K562 (cell line): ENCODE results near the gene DSE. TPM values are rescaled to one million over a fixed set of nuclear protein-coding genes. Genes with fewer than 3 reads are reported as not detected.
"Not testable (repeated sequence)": the region's sequence is repeated elsewhere in the genome, so short reads cannot be mapped to it uniquely, and the experiment has no call there.

Experiments used
- ATAC-seq: fragments of 200-7000 bp; cut with Tn5 transposase; 3 replicates; pipeline ENCODE4 v1.9.1; 2020; ENCODE audit warnings: moderate library complexity
- BruUV-seq: library from RNA; stranded (reverse); fragments of 400-500 nt; replicated peaks from 2 replicates; lab custom pipeline; 2021; lab: Mats Ljungman, UMichigan
- CTCF ChIA-PET: fragments of 300-600 bp; formaldehyde crosslinking; extraction: SDS; loops from one replicate; lab custom pipeline; 2021; ENCODE audit warnings: low intra/inter-chr PET ratio; lab: Yijun Ruan, JAX
- POLR2A ChIA-PET: fragments of 300-600, 350-650 bp; sonication (Branson Sonifier 250); formaldehyde crosslinking; extraction: SDS; loops from one replicate; lab custom pipeline; 2021; ENCODE audit warnings: antibody characterized with exemption, inconsistent platforms; lab: Yijun Ruan, JAX
- DNase-seq, 4 experiments: peaks; one replicate each; pipeline versions ENCODE4 v3.0.0 to v3.0.0-alpha.2; 2011 to 2018; ENCODE audit warnings: low spot score in 3 of 4, mixed read lengths in 3 of 4; ENCODE audit errors: extremely low read depth in 1 of 4
- FAIRE-seq: peaks from 2 replicates; lab custom pipeline; 2011; peaks lifted over from hg19 to GRCh38; lab: Jason Lieb, UNC
- H2AFZ ChIP-seq: 2 replicates; pipeline ENCODE4 v1.6.0; 2011; ENCODE audit warnings: low read depth, low read length, control low read depth, inconsistent platforms
- H3K27ac ChIP-seq: fragments of 200-600 bp; 3 replicates; pipeline ENCODE4 v1.8.0; 2011; ENCODE audit warnings: low read depth, mild to moderate bottlenecking, control low read depth, inconsistent platforms, low read length, moderate library complexity, mixed read lengths; ENCODE audit errors: extremely low read depth
- H3K27me3 ChIP-seq, 2 experiments: fragments of 300-600 bp in 1 of 2; 2 replicates in 1 of 2; 3 replicates in 1 of 2; pipeline versions ENCODE4 v1.6.0 to v1.8.0; 2011; ENCODE audit warnings: inconsistent platforms in 2 of 2, low read length in 2 of 2, mild to moderate bottlenecking in 1 of 2, mixed read lengths in 1 of 2, moderate library complexity in 1 of 2; ENCODE audit not compliant: control insufficient read depth in 2 of 2, insufficient read depth in 2 of 2
- H3K36me3 ChIP-seq: fragments of 300-600 bp; 3 replicates; pipeline ENCODE4 v1.8.0; 2011; ENCODE audit warnings: mild to moderate bottlenecking, low read length, inconsistent platforms; ENCODE audit not compliant: control insufficient read depth, insufficient read depth
- H3K4me1 ChIP-seq, 2 experiments: fragments of 200-600 bp in 1 of 2; replicated peaks in 1 of 2; 2 replicates in 1 of 2; 3 replicates in 1 of 2; pipeline versions ENCODE4 v1.5.1 to v1.8.0; 2011; ENCODE audit warnings: inconsistent platforms in 2 of 2, low read length in 2 of 2, mild to moderate bottlenecking in 1 of 2, mixed read lengths in 1 of 2, moderate library complexity in 1 of 2; ENCODE audit not compliant: control insufficient read depth in 2 of 2, insufficient read depth in 2 of 2
- H3K4me2 ChIP-seq: 2 replicates; pipeline ENCODE4 v1.6.1; 2011; ENCODE audit warnings: low read length, control low read depth, inconsistent platforms, mixed read lengths; ENCODE audit not compliant: insufficient read depth
- H3K4me3 ChIP-seq: fragments of 200-600 bp; sonication (generic), shearing (Covaris generic); 2 replicates; pipeline ENCODE4 v1.5.1; 2016; ENCODE audit warnings: control low read depth, inconsistent platforms
- H3K79me2 ChIP-seq: fragments of 200-600 bp; 3 replicates; pipeline ENCODE4 v1.8.0; 2011; ENCODE audit warnings: low read length, inconsistent platforms; ENCODE audit not compliant: control insufficient read depth, insufficient read depth
- H3K9ac ChIP-seq, 2 experiments: 2 replicates each; pipeline versions ENCODE4 v1.6.0 to v1.6.1; 2011; ENCODE audit warnings: low read depth in 2 of 2, low read length in 2 of 2, control low read depth in 1 of 2, inconsistent platforms in 1 of 2, mild to moderate bottlenecking in 1 of 2, mixed read lengths in 1 of 2; ENCODE audit not compliant: insufficient read depth in 1 of 2
- H3K9me1 ChIP-seq: one replicate; pipeline ENCODE4 v1.6.0; 2011; ENCODE audit warnings: inconsistent platforms, mild to moderate bottlenecking, low read length, moderate library complexity; ENCODE audit not compliant: control insufficient read depth, insufficient read depth
- H3K9me3 ChIP-seq: replicated peaks from 2 replicates; pipeline ENCODE4 v1.5.1; 2011; ENCODE audit warnings: low read depth, low read length, inconsistent platforms; ENCODE audit not compliant: control insufficient read depth, insufficient read depth
- H4K20me1 ChIP-seq: replicated peaks from 2 replicates; pipeline ENCODE4 v1.6.1; 2011; ENCODE audit warnings: low read length, inconsistent platforms, mixed read lengths; ENCODE audit not compliant: control insufficient read depth, insufficient read depth
- FOSL1 ChIP-seq: fragments of 200-800 bp; sonication (Bioruptor generic); conservative IDR thresholded peaks from 2 replicates; pipeline ENCODE4 v1.6.1; 2016; ENCODE audit warnings: missing genetic modification characterization, missing compliant biosample characterization
- MBD2 ChIP-seq: sonication (generic); IDR thresholded peaks from 2 replicates; pipeline ENCODE4 v1.6.1; 2016; ENCODE audit warnings: low read depth, borderline replicate concordance
- MED1 ChIP-seq: sonication (generic); formaldehyde crosslinking; IDR thresholded peaks from 2 replicates; pipeline ENCODE4 v1.8.1; 2023; ENCODE audit warnings: missing genetic modification reagents, borderline replicate concordance
- YBX1 ChIP-seq: fragments of 450-650 bp; IDR thresholded peaks from 2 replicates; pipeline ENCODE4 v1.7.1; 2016; ENCODE audit warnings: mild to moderate bottlenecking
- ZNF146 ChIP-seq: IDR thresholded peaks from one replicate; pipeline ENCODE4 v1.6.1; 2018; ENCODE audit warnings: missing compliant biosample characterization; ENCODE audit not compliant: unreplicated experiment
- WGBS: fragments of 100-300 bp; shearing (Covaris generic); methylation state at CpG from one replicate; pipeline ENCODE4 v1.1.6; 2016; ENCODE audit warnings: low coverage, mixed read lengths; ENCODE audit not compliant: insufficient coverage; ENCODE audit errors: missing lambda C conversion rate; 5-methylcytosine and 5-hydroxymethylcytosine counted together
- in situ Hi-C: fragments of 300-500 bp; cut with MboI; formaldehyde crosslinking; loops from 4 replicates; pipeline ENCODE4 v1.15.0; 2018; ENCODE audit warnings: inconsistent platforms, mixed read lengths
- intact Hi-C: fragments of 100-400 bp; cut with micrococcal nuclease; formaldehyde crosslinking; loops from 2 replicates; pipeline ENCODE4 v1.14.2; 2022
- polyA plus RNA-seq, 8 experiments: library from polyadenylated mRNA; depleted of rRNA in 4 of 8; stranded (reverse) in 5 of 8; unstranded in 3 of 8; fragments of >200 nt; fragmentation: Nextera tagmentation in 2 of 8; fragmentation: Illumina TruSeq in 1 of 8; extraction: Ambion mirVana in 2 of 8; extraction: Trizol in 1 of 8; gene quantifications; 2 replicates each; pipeline versions ENCODE4 v1.2.1 to v1.2.3, GENCODE V29; 2011 to 2014; ENCODE audit warnings: inconsistent platforms in 1 of 8, missing spikeins in 1 of 8
- total RNA-seq, 7 experiments: library from RNA; depleted of rRNA in 6 of 7; stranded (reverse); fragments of >200 nt in 6 of 7; fragmentation: Illumina TruSeq in 2 of 7; extraction: Trizol in 2 of 7; gene quantifications; 2 replicates each; pipeline versions ENCODE4 v1.2.1 to v1.2.3, GENCODE V29; 2011 to 2021; ENCODE audit warnings: low replicate concordance in 1 of 7
- TF ChIP-seq, protein P1 (sequence below): fragments of 250-450 bp; sonication (Bioruptor Pico); IDR thresholded peaks from 2 replicates; pipeline ENCODE4 v1.4.0; 2020; ENCODE audit warnings: mild to moderate bottlenecking, moderate library complexity
- TF ChIP-seq, protein P2 (sequence below): fragments of 450-650 bp; IDR thresholded peaks from 2 replicates; pipeline ENCODE4 v1.6.1; 2016; ENCODE audit warnings: mild to moderate bottlenecking

The DSE gene
- total and polyA plus RNA-seq, 9 of the 15 experiments (the other 6 are each of a cell fraction or from before 2014, with no cell fraction given), result 0.49 to 1.7 (median 0.79) TPM

DNA sequence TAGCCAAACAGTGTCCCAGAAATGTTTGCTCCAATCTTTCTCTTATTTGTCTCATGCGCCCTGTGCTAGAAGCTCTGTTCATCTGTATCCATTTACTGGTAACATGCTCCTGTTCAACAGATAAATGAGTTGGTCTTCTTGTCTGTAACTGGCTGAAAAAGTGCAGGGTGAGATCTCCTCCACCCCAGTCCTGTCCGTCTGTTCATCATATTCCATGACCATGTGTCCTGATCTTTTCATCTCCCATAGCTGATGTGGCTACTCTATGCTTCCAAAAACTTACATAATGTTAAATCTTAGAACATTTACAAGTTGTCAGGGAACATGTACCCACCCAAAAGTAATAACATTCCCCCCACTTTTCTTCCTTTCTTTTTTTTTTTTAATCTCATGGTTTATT, 31.8 kb upstream of the DSE start (continued):
- TF ChIP-seq, protein P1, sequence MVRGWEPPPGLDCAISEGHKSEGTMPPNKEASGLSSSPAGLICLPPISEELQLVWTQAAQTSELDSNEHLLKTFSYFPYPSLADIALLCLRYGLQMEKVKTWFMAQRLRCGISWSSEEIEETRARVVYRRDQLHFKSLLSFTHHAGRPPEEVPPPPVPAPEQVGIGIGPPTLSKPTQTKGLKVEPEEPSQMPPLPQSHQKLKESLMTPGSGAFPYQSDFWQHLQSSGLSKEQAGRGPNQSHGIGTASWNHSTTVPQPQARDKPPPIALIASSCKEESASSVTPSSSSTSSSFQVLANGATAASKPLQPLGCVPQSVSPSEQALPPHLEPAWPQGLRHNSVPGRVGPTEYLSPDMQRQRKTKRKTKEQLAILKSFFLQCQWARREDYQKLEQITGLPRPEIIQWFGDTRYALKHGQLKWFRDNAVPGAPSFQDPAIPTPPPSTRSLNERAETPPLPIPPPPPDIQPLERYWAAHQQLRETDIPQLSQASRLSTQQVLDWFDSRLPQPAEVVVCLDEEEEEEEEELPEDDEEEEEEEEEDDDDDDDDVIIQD, result no peak
- no peak for TF ChIP-seq FOSL1
- TF ChIP-seq MED1 (CRISPR knock-in tag), result no peak
- no peak for TF ChIP-seq MBD2
- TF ChIP-seq YBX1, result no peak
- TF ChIP-seq, protein P2, sequence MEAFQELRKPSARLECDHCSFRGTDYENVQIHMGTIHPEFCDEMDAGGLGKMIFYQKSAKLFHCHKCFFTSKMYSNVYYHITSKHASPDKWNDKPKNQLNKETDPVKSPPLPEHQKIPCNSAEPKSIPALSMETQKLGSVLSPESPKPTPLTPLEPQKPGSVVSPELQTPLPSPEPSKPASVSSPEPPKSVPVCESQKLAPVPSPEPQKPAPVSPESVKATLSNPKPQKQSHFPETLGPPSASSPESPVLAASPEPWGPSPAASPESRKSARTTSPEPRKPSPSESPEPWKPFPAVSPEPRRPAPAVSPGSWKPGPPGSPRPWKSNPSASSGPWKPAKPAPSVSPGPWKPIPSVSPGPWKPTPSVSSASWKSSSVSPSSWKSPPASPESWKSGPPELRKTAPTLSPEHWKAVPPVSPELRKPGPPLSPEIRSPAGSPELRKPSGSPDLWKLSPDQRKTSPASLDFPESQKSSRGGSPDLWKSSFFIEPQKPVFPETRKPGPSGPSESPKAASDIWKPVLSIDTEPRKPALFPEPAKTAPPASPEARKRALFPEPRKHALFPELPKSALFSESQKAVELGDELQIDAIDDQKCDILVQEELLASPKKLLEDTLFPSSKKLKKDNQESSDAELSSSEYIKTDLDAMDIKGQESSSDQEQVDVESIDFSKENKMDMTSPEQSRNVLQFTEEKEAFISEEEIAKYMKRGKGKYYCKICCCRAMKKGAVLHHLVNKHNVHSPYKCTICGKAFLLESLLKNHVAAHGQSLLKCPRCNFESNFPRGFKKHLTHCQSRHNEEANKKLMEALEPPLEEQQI, result no peak

DNA sequence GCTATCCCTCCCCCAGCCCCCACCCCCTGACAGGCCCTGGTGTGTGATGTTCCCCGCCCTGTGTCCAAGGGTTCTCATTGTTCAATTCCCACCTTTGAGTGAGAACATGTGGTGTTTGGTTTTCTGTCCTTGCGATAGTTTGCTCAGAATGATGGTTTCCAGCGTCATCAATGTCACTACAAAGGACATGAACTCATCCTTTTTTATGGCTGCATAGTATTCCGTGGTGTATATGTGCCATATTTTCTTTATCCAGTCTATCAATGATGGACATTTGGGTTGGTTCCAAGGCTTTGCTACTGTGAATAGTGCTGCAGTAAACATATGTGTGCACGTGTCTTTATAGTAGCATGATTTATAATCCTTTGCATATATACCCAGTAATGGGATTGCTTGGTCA, 30.1 kb upstream of the DSE start:
- H3K9ac ChIP-seq, H4K20me1 ChIP-seq, H3K4me3 ChIP-seq, DNase-seq, ATAC-seq, H3K27me3 ChIP-seq, H3K9me1 ChIP-seq, FAIRE-seq, H3K4me1 ChIP-seq, H3K36me3 ChIP-seq, H3K27ac ChIP-seq, intact Hi-C loops, H2AFZ ChIP-seq, H3K79me2 ChIP-seq, H3K4me2 ChIP-seq, in situ Hi-C loops, H3K9me3 ChIP-seq, BruUV-seq, CTCF ChIA-PET: not testable (repeated sequence)
- 0% methylated on average over 5 of the region's 5 CpGs for WGBS
- POLR2A ChIA-PET, result interaction anchor here (0.7 to 1.7 kb wide), 4 partner anchors 10 to 26 kb away, joined by 3 to 4 read pairs (median 4); no protein-coding TSS in a partner anchor
- peak; percentile 70 for TF ChIP-seq ZNF146 (CRISPR knock-in tag)
